WI38 (cell line): ENCODE data around the gene PTGFRN.

Source experiments
- H3K4me3 ChIP-seq: 2 replicates; pipeline ENCODE4 v1.5.1; 2011; ENCODE audit warnings: low read depth, mild to moderate bottlenecking, control low read depth, low read length
- TF ChIP-seq, protein P1 (sequence below): IDR thresholded peaks from 2 replicates; pipeline ENCODE4 v1.5.1; 2012; ENCODE audit warnings: low read depth, mild to moderate bottlenecking, control low read depth, low read length

The PTGFRN gene

GRCh38 chr1:116907351-116907750, 2.4 kb upstream of the PTGFRN start:
- TF ChIP-seq, protein P1, sequence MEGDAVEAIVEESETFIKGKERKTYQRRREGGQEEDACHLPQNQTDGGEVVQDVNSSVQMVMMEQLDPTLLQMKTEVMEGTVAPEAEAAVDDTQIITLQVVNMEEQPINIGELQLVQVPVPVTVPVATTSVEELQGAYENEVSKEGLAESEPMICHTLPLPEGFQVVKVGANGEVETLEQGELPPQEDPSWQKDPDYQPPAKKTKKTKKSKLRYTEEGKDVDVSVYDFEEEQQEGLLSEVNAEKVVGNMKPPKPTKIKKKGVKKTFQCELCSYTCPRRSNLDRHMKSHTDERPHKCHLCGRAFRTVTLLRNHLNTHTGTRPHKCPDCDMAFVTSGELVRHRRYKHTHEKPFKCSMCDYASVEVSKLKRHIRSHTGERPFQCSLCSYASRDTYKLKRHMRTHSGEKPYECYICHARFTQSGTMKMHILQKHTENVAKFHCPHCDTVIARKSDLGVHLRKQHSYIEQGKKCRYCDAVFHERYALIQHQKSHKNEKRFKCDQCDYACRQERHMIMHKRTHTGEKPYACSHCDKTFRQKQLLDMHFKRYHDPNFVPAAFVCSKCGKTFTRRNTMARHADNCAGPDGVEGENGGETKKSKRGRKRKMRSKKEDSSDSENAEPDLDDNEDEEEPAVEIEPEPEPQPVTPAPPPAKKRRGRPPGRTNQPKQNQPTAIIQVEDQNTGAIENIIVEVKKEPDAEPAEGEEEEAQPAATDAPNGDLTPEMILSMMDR = no peak
- no peak overlapping the region for H3K4me3 ChIP-seq

- no peak overlapping the region for H3K4me3 ChIP-seq
- TF ChIP-seq, protein P1 = no peak
These were observed 1.4 kb upstream of the PTGFRN start for GRCh38 chr1:116908266-116908665.

- no peak overlapping the region for H3K4me3 ChIP-seq
- TF ChIP-seq, protein P1 = no peak
These were observed 750 bp upstream of the PTGFRN start for GRCh38 chr1:116908820-116909511.

DNA sequence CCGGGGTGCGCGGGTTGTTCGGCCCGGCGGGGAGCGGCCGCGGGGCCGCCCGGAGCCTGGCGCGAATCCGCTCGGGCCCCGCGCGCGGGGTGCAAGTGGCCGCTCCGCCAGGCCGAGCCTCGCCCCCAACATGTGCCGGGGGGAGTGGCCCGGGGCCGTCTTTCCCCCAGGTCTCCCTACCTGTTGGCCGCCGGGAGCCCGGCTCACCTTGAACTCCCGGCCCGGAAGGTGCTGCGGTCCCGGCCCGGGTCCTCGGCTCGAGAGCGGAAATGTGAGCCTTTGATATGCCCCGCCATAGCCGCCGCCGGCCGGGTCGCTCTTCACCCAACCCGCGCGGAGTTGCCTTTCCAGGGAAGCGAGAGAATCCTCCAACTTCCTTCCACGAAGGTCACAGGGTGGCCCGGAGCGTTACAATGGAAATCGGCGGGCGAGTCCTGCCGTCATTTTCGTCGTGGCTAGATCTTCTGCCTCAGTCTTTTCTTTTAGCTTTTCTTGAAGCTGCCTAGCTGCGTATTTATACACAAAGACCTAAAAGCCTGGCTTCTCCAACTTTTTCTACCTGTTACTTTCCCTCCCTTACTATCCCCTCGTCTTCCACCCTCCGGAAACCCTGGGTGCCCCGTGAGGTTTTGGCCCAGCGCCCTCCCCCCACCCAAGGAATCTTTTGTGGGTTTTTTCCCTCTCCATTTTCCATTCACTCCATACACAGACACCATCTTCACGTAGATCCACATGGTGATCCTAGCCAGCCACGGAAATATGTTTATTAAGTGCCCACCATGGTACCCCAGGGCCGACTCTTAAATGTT, 867 bp downstream of the PTGFRN start:
- TF ChIP-seq, protein P1 = no peak
- H3K4me3 ChIP-seq = no peak overlapping the region

- no peak overlapping the region for H3K4me3 ChIP-seq
- TF ChIP-seq, protein P1 = no peak
These were observed 1.5 kb downstream of the PTGFRN start for GRCh38 chr1:116911188-116911553.

GRCh38 chr1:116911779-116912469, 2.2 kb downstream of the PTGFRN start:
- H3K4me3 ChIP-seq = no peak overlapping the region
- TF ChIP-seq, protein P1 = no peak
